Muscle layer of duodenum (tissue), 2 donors: ENCODE results near the gene ATP5MG.
A peak's percentile ranks its signal among the peaks of the same experiment; 100 is the strongest.

Experiments used
- H3K27ac ChIP-seq: one replicate; pipeline ENCODE4 v1.7.0; 2013; ENCODE audit warnings: mild to moderate bottlenecking, low read length
- H3K27me3 ChIP-seq: one replicate; pipeline ENCODE4 v1.7.0; 2013; ENCODE audit warnings: low read depth, mild to moderate bottlenecking, control low read depth, low read length
- H3K36me3 ChIP-seq, 2 donors: one replicate each; pipeline ENCODE4 v1.7.0; 2013; ENCODE audit warnings: low read length in 2 of 2, control low read depth in 1 of 2, mild to moderate bottlenecking in 1 of 2; ENCODE audit not compliant: insufficient read depth in 2 of 2, control insufficient read depth in 1 of 2
- H3K4me1 ChIP-seq, 2 donors: one replicate each; pipeline ENCODE4 v1.7.0; 2013; ENCODE audit warnings: low read length in 2 of 2, mild to moderate bottlenecking in 2 of 2, control low read depth in 1 of 2, moderate library complexity in 1 of 2; ENCODE audit not compliant: insufficient read depth in 2 of 2, control insufficient read depth in 1 of 2
- H3K4me3 ChIP-seq, 2 donors: one replicate each; pipeline ENCODE4 v1.7.0; 2013; ENCODE audit warnings: low read length in 2 of 2, low read depth in 1 of 2, mild to moderate bottlenecking in 1 of 2
- H3K9me3 ChIP-seq, 2 donors: one replicate each; pipeline ENCODE4 v1.7.0; 2013; ENCODE audit warnings: low read length in 2 of 2, control low read depth in 1 of 2, mild to moderate bottlenecking in 1 of 2; ENCODE audit not compliant: control insufficient read depth in 1 of 2
- donor health status: healthy.

The ATP5MG gene

DNA sequence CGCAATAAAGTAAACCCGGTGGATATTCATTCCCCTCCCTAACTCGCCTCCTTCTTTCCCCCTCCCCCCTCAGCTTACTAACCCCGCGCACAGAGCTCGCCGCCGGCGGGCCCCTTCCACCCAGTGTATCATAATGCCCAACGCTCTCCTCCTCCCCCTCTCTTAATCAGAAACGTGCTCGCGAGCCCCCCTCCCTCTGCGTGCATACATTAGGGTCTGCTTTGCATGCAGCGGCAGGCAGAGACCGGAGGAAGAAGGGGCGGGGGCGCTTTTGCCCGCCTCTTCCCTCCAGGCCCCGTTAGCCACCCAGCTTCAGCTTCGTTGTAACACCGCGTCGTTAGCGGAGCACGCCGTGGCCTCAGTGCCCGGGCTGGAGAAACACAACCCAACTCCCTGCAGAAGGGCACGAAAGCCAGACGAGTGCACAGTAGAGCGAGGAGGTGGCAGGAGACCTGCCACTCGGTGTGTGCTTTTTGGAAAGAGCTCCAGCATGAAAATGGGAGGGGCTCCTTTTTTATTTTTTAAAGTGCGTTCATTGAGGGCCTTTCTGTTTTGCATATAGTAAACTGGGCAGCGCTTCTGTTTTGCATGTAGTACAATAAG, 34.0 kb downstream of the ATP5MG start:
- peak overlapping the region; percentile 84 to 94 for H3K4me3 ChIP-seq
- H3K27me3 ChIP-seq: no peaks in the 10 kb centered on the region
- H3K4me1 ChIP-seq: peaks cover 4 to 29% of the 10 kb centered on the region in 2 donors
- H3K9me3 ChIP-seq: no peaks in the 10 kb centered on the region
- H3K27ac ChIP-seq: peak overlapping the region; percentile 56
- no peaks in the 10 kb centered on the region for H3K36me3 ChIP-seq

- H3K4me3 ChIP-seq: peak within 1 kb of the TSS; percentile 84 to 94
- H3K4me1 ChIP-seq: peaks cover 4 to 35% of the 10 kb centered on the region in 2 donors
- H3K27ac ChIP-seq: peak within 1 kb of the TSS; percentile 83
Observed at GRCh38 chr11:118435893-118436624, 34.7 kb downstream of the ATP5MG start, which contains the start of gene KMT2A. Gene KMT2A, plus strand, starts transcription at chr11:118436492. Its CDS starts 21 bp downstream, at chr11:118436513.

DNA sequence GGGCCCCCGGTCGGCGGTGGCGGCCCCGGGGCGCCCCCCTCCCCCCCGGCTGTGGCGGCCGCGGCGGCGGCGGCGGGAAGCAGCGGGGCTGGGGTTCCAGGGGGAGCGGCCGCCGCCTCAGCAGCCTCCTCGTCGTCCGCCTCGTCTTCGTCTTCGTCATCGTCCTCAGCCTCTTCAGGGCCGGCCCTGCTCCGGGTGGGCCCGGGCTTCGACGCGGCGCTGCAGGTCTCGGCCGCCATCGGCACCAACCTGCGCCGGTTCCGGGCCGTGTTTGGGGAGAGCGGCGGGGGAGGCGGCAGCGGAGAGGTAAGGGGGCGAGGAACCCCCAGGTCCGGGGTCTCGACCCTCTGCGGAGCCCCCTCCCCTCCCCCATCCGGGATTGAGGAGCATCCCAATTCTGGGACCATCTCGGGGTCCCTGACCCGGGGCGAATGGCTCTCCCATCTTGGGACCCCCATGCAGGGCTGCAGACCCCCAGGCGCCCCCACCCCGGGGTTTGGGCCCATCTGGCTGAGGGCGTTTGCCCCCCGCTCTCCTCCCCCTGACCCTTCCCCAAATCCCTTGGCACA, 35.3 kb downstream of the ATP5MG start:
- no peaks in the 10 kb centered on the region for H3K36me3 ChIP-seq
- H3K4me1 ChIP-seq: peaks cover 6 to 41% of the 10 kb centered on the region in 2 donors
- no peaks in the 10 kb centered on the region for H3K9me3 ChIP-seq
- H3K4me3 ChIP-seq: peak overlapping the region; percentile 65 to 94
- no peaks in the 10 kb centered on the region for H3K27me3 ChIP-seq
- peak overlapping the region; percentile 83 for H3K27ac ChIP-seq

More at GRCh38 chr11:118435893-118436624, 34.7 kb downstream of the ATP5MG start, which contains the start of gene KMT2A:
- H3K27me3 ChIP-seq: no peaks in the 10 kb centered on the region
- no peaks in the 10 kb centered on the region for H3K36me3 ChIP-seq
- H3K9me3 ChIP-seq: no peaks in the 10 kb centered on the region

GRCh38 chr11:118437208-118438125, 36.1 kb downstream of the ATP5MG start:
- H3K36me3 ChIP-seq: no peaks in the 10 kb centered on the region
- H3K4me1 ChIP-seq: peaks cover 14 to 49% of the 10 kb centered on the region in 2 donors
- H3K4me3 ChIP-seq: peak overlapping the region; percentile 65 to 94
- H3K27ac ChIP-seq: peak overlapping the region; percentile 83
- H3K9me3 ChIP-seq: no peaks in the 10 kb centered on the region
- no peaks in the 10 kb centered on the region for H3K27me3 ChIP-seq

DNA sequence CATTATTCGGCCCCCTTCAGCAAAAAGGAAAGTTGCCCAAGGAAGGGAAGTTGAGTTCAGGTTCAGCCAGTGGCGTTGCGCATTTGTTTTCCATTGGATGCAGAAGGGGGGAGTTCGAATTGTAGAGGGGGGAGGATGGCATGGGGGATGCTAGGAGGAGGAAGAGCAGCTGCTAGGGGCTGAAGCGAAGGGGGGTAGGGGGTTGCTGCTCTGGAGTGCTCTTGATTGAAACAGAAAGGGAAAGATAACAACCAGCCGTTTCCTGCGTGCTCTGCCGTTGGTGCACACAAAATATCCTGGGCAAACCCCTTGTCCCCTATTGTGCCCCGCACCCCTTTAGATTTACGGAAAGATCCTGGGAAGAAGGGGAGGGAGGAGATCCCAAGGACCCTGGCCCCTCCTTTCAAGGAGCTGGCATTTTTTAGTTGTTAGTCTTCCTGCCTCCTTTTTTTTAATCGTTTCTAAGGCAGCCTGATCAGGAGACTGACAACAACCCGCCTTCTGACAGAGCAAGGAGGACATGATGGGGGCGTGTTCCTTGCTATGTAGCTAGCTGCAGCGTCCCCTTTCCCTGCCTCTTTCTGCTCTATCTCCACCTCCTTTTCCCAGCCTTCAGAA, 37.0 kb downstream of the ATP5MG start:
- Histone ChIP-seq H3K36me3 (no peaks in the 10 kb centered on the region), H3K9me3 (no peaks in the 10 kb centered on the region), H3K27me3 (no peaks in the 10 kb centered on the region), H3K4me3 (peak overlapping the region; percentile 65 to 94), H3K4me1 (peaks cover 20 to 56% of the 10 kb centered on the region in 2 donors), H3K27ac (peak overlapping the region; percentile 83)

DNA sequence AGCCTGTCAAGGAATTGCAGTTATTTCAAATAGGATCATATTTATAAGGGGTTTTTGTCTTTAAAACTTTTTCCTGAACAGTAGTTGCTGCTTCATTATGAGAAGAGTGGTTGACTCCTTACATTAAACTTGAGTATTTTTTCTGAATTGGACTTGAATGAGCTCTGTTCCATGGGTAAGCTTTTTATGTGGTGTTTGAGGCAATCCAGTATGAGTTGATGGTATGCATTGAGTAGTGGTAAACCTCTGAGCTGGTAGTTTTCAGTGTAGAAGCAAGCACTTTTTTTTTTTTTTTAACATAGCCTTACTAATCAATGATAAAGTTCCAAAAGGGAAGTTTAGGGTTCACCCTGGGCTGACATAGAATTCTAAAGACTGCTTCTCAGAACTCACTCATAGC, 38.2 kb downstream of the ATP5MG start:
- Histone ChIP-seq H3K4me3 (no peak overlapping the region), H3K27me3 (no peaks in the 10 kb centered on the region), H3K4me1 (peaks cover 20 to 60% of the 10 kb centered on the region in 2 donors), H3K36me3 (no peaks in the 10 kb centered on the region), H3K9me3 (no peaks in the 10 kb centered on the region), H3K27ac (no peak overlapping the region)

GRCh38 chr11:118441770-118442275, 40.4 kb downstream of the ATP5MG start:
- Histone ChIP-seq H3K4me3 (no peak overlapping the region), H3K4me1 (peaks cover 20 to 62% of the 10 kb centered on the region in 2 donors), H3K9me3 (no peaks in the 10 kb centered on the region), H3K27ac (no peak overlapping the region), H3K27me3 (no peaks in the 10 kb centered on the region), H3K36me3 (no peaks in the 10 kb centered on the region)

DNA sequence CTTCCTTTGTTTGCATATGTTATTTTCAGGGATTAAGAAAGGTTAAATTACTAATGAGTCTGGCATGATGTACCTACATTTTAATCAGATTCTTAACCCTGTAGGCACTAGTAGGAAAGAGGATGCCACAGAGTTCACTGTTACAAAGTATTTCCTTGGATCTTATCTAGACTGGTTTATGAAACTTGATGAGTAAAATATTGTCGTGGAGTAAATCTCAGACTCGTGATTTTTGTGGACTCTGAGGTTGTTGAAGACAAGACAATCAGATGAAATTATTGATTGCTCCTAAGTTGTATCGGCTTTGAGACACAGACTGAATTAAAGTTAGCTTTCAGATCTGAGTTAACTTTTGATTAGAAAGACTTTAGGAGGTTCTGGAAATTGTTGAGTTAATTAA, 40.9 kb downstream of the ATP5MG start:
- H3K27me3 ChIP-seq: no peaks in the 10 kb centered on the region
- no peaks in the 10 kb centered on the region for H3K36me3 ChIP-seq
- H3K27ac ChIP-seq: no peak overlapping the region
- H3K4me3 ChIP-seq: no peak overlapping the region
- H3K4me1 ChIP-seq: peaks cover 20 to 65% of the 10 kb centered on the region in 2 donors
- no peaks in the 10 kb centered on the region for H3K9me3 ChIP-seq

- peaks cover 20 to 58% of the 10 kb centered on the region in 2 donors for H3K4me1 ChIP-seq
- H3K36me3 ChIP-seq: no peaks in the 10 kb centered on the region
- no peaks in the 10 kb centered on the region for H3K27me3 ChIP-seq
Observed at GRCh38 chr11:118442908-118443589, 41.6 kb downstream of the ATP5MG start.

GRCh38 chr11:118443590-118444218, 42.3 kb downstream of the ATP5MG start:
- peaks cover 20 to 59% of the 10 kb centered on the region in 2 donors for H3K4me1 ChIP-seq

More at GRCh38 chr11:118442908-118443589, 41.6 kb downstream of the ATP5MG start:
- H3K9me3 ChIP-seq: no peaks in the 10 kb centered on the region
- no peak overlapping the region for H3K4me3 ChIP-seq
- H3K27ac ChIP-seq: no peak overlapping the region

More at GRCh38 chr11:118443590-118444218, 42.3 kb downstream of the ATP5MG start:
- Histone ChIP-seq H3K27ac (no peak overlapping the region), H3K9me3 (no peaks in the 10 kb centered on the region), H3K4me3 (no peak overlapping the region), H3K36me3 (no peaks in the 10 kb centered on the region), H3K27me3 (no peaks in the 10 kb centered on the region)
